HepG2 (cell line): Measurements from ENCODE around the gene MLANA. TPM values are rescaled to one million over a fixed set of nuclear protein-coding genes. Genes with fewer than 3 reads are reported as not detected.
A peak's percentile ranks its signal among the peaks of the same experiment; 100 is the strongest.

Experiments
- BORCS8-MEF2B ChIP-seq: sonication (generic); formaldehyde crosslinking; IDR thresholded peaks from 2 replicates; pipeline ENCODE4 v1.8.0; 2022; ENCODE audit warnings: mild to moderate bottlenecking, missing genetic modification reagents
- GABPB1 ChIP-seq: IDR thresholded peaks from 2 replicates; pipeline ENCODE4 v1.6.1; 2016; ENCODE audit warnings: mild to moderate bottlenecking, missing genetic modification reagents, moderate library complexity, missing compliant biosample characterization
- GATA4 ChIP-seq: sonication (generic); IDR thresholded peaks from 2 replicates; pipeline ENCODE4 v1.6.1; 2016; ENCODE audit warnings: antibody characterized with exemption, low read depth, borderline replicate concordance
- HHEX ChIP-seq: IDR thresholded peaks from 2 replicates; pipeline ENCODE4 v1.6.1; 2016; ENCODE audit warnings: control low read depth
- HNF1A ChIP-seq, 2 experiments: sonication (generic) in 1 of 2; formaldehyde crosslinking in 1 of 2; IDR thresholded peaks; 2 replicates each; pipeline versions ENCODE4 v1.4.0 to v1.6.1; 2016 to 2020; ENCODE audit warnings: borderline replicate concordance in 1 of 2, low read depth in 1 of 2, mild to moderate bottlenecking in 1 of 2, missing genetic modification reagents in 1 of 2
- HOXA3 ChIP-seq: sonication (generic); formaldehyde crosslinking; IDR thresholded peaks from 2 replicates; pipeline ENCODE4 v1.5.0; 2020; ENCODE audit warnings: missing genetic modification reagents
- NCOR1 ChIP-seq: fragments of 200-600 bp; sonication (generic); IDR thresholded peaks from 2 replicates; pipeline ENCODE4 v1.7.0; 2017; ENCODE audit warnings: antibody characterized with exemption, low read length, borderline replicate concordance
- RBAK ChIP-seq: sonication (generic); formaldehyde crosslinking; IDR thresholded peaks from 2 replicates; pipeline ENCODE4 v1.5.1; 2020; ENCODE audit warnings: mild to moderate bottlenecking, missing genetic modification reagents
- U2AF2 ChIP-seq: fragments of 200-400 bp; formaldehyde crosslinking; IDR thresholded peaks from 2 replicates; pipeline ENCODE4 v1.6.1; 2017; ENCODE audit warnings: low read depth, mild to moderate bottlenecking, low read length
- ZMAT3 ChIP-seq: sonication (generic); formaldehyde crosslinking; conservative IDR thresholded peaks from 2 replicates; pipeline ENCODE4 v1.7.0; 2021; ENCODE audit warnings: missing genetic modification reagents
- ZNF180 ChIP-seq: sonication (generic); formaldehyde crosslinking; IDR thresholded peaks from 2 replicates; pipeline ENCODE4 v1.4.0; 2020; ENCODE audit warnings: low read depth, missing genetic modification reagents, borderline replicate concordance
- ZNF234 ChIP-seq: sonication (generic); formaldehyde crosslinking; conservative IDR thresholded peaks from 2 replicates; pipeline ENCODE4 v1.5.1; 2020; ENCODE audit warnings: mild to moderate bottlenecking, missing genetic modification reagents
- ZNF275 ChIP-seq: sonication (generic); formaldehyde crosslinking; IDR thresholded peaks from 2 replicates; pipeline ENCODE4 v1.8.0; 2022; ENCODE audit warnings: missing genetic modification reagents, mild to moderate bottlenecking, inconsistent platforms, borderline replicate concordance
- ZNF331 ChIP-seq: sonication (generic); formaldehyde crosslinking; IDR thresholded peaks from 2 replicates; pipeline ENCODE4 v1.4.0; 2020; ENCODE audit warnings: missing genetic modification reagents
- ZNF337 ChIP-seq: sonication (generic); formaldehyde crosslinking; IDR thresholded peaks from 2 replicates; pipeline ENCODE4 v1.5.1; 2020; ENCODE audit warnings: missing genetic modification reagents, low read depth, mild to moderate bottlenecking, borderline replicate concordance
- ZNF383 ChIP-seq: sonication (generic); formaldehyde crosslinking; IDR thresholded peaks from 2 replicates; pipeline ENCODE4 v1.4.0; 2020; ENCODE audit warnings: missing genetic modification reagents, mild to moderate bottlenecking, borderline replicate concordance
- ZNF501 ChIP-seq: sonication (generic); formaldehyde crosslinking; IDR thresholded peaks from 2 replicates; pipeline ENCODE4 v1.5.1; 2020; ENCODE audit warnings: mild to moderate bottlenecking, moderate library complexity, missing genetic modification reagents
- ZNF503 ChIP-seq: sonication (generic); formaldehyde crosslinking; IDR thresholded peaks from 2 replicates; pipeline ENCODE4 v1.4.0; 2020; ENCODE audit warnings: missing genetic modification reagents
- ZNF510 ChIP-seq: sonication (generic); formaldehyde crosslinking; IDR thresholded peaks from 2 replicates; pipeline ENCODE4 v1.4.0; 2020; ENCODE audit warnings: low read depth, mild to moderate bottlenecking, missing genetic modification reagents
- ZNF549 ChIP-seq: sonication (generic); formaldehyde crosslinking; IDR thresholded peaks from 2 replicates; pipeline ENCODE4 v1.5.0; 2020; ENCODE audit warnings: missing genetic modification reagents
- ZNF773 ChIP-seq: sonication (generic); formaldehyde crosslinking; IDR thresholded peaks from 2 replicates; pipeline ENCODE4 v1.4.0; 2020; ENCODE audit warnings: missing genetic modification reagents, borderline replicate concordance
- ZNF816 ChIP-seq: sonication (generic); formaldehyde crosslinking; IDR thresholded peaks from 2 replicates; pipeline ENCODE4 v1.8.0; 2022; ENCODE audit warnings: missing genetic modification reagents, mild to moderate bottlenecking, borderline replicate concordance
- ZNF841 ChIP-seq: sonication (generic); formaldehyde crosslinking; IDR thresholded peaks from 2 replicates; pipeline ENCODE4 v1.8.1; 2023; ENCODE audit warnings: missing genetic modification reagents, borderline replicate concordance
- polyA plus RNA-seq, 8 experiments: library from polyadenylated mRNA; depleted of rRNA in 3 of 8; stranded (reverse) in 7 of 8; unstranded in 1 of 8; fragments of >200 nt; fragmentation: Illumina TruSeq in 4 of 8; extraction: Trizol in 4 of 8; gene quantifications; 2 replicates each; pipeline versions ENCODE4 v1.2.1 to v1.2.3, GENCODE V29; 2011 to 2016; ENCODE audit warnings: low read depth in 4 of 8, missing spikeins in 1 of 8, mixed read lengths in 1 of 8; ENCODE audit not compliant: insufficient read depth in 1 of 8
- total RNA-seq, 5 experiments: library from RNA; depleted of rRNA; stranded (reverse); fragments of >200 nt; fragmentation: Illumina TruSeq; extraction: Trizol; gene quantifications; 2 replicates each; pipeline ENCODE4 v1.2.3, GENCODE V29; 2016; ENCODE audit warnings: low read depth in 1 of 5

Gene MLANA
- total and polyA plus RNA-seq, 2 of the 13 experiments (the other 11 are each of a cell fraction or from before 2014, with no cell fraction given), result 0.11 to 0.18 TPM

- TF ChIP-seq ZNF841 (CRISPR knock-in tag), result no peak
- TF ChIP-seq ZNF275, result no peak
- TF ChIP-seq ZNF331 (CRISPR knock-in tag), result peak; percentile 78; the same call in 1 of the 2 replicates
- TF ChIP-seq BORCS8-MEF2B (CRISPR knock-in tag), result no peak
- no peak for TF ChIP-seq ZNF383 (CRISPR knock-in tag)
- no peak for TF ChIP-seq ZNF234 (CRISPR knock-in tag)
- TF ChIP-seq ZNF501 (CRISPR knock-in tag), result no peak
- TF ChIP-seq ZNF180 (CRISPR knock-in tag), result no peak
- no peak for TF ChIP-seq ZNF773 (CRISPR knock-in tag)
- TF ChIP-seq ZNF510 (CRISPR knock-in tag), result 0 out of 2 replicates have a peak, but pooled peaks have one; percentile 48
- TF ChIP-seq RBAK, result no peak
- 0 out of 2 replicates have a peak, but pooled peaks have one; percentile 46 for TF ChIP-seq ZNF816 (CRISPR knock-in tag)
- no peak for TF ChIP-seq GABPB1 (CRISPR knock-in tag)
- no peak for TF ChIP-seq ZNF503 (CRISPR knock-in tag)
- TF ChIP-seq ZNF549 (CRISPR knock-in tag), result no peak
- no peak for TF ChIP-seq ZMAT3
- peak; percentile 13; the same call in 1 of the 2 replicates for TF ChIP-seq HHEX
- TF ChIP-seq GATA4, result no peak
- TF ChIP-seq ZNF337 (CRISPR knock-in tag), result no peak; the same call in 1 of the 2 replicates
- TF ChIP-seq U2AF2, result no peak
- TF ChIP-seq NCOR1, result peak; percentile 64; the same call in 1 of the 2 replicates
- peak; percentile 84 for TF ChIP-seq HOXA3
- TF ChIP-seq HNF1A (IDR thresholded peaks at IDR 0.05; ENCODE audit: low read depth), result peak; percentile 44; the same call in 1 of the 2 replicates
- TF ChIP-seq HNF1A (CRISPR knock-in tag; IDR thresholded peaks at IDR 0.05; ENCODE audit: borderline replicate concordance), result no peak
These were observed 3.0 kb downstream of the MLANA start (continued) for GRCh38 chr9:5893591-5894236.
